ENCODE data around the gene COPS2. TPM values are rescaled to one million over a fixed set of nuclear protein-coding genes. Genes with fewer than 3 reads are reported as not detected.

Gene COPS2
- total and polyA plus RNA-seq, 10 donors: 21.0 to 58.4 (median 47.3) TPM

DNA sequence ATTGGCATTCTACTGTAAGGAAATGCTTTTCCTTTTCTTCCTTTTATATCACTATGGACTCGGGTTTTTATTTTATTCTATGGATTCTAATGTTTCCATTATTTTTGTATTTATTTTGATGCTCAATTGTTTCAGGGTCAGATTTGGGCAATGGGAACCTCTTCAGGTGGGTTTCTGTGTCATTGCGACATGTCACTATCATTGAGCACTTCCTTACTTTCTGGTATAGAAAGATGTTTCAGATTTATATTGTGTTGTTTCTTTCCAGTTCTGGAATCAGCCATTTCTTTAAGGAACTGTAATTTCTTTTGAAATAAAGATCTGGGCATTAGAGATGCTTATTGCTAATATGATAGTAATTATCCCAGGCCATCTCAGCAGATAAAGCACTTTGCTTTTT, 36.5 kb upstream of the COPS2 start:
- H3K4me3 ChIP-seq: no peak overlapping the region
- no peak for DNase-seq

GRCh38 chr15:49190586-49190985, 35.2 kb upstream of the COPS2 start:
- TF ChIP-seq, protein P1, sequence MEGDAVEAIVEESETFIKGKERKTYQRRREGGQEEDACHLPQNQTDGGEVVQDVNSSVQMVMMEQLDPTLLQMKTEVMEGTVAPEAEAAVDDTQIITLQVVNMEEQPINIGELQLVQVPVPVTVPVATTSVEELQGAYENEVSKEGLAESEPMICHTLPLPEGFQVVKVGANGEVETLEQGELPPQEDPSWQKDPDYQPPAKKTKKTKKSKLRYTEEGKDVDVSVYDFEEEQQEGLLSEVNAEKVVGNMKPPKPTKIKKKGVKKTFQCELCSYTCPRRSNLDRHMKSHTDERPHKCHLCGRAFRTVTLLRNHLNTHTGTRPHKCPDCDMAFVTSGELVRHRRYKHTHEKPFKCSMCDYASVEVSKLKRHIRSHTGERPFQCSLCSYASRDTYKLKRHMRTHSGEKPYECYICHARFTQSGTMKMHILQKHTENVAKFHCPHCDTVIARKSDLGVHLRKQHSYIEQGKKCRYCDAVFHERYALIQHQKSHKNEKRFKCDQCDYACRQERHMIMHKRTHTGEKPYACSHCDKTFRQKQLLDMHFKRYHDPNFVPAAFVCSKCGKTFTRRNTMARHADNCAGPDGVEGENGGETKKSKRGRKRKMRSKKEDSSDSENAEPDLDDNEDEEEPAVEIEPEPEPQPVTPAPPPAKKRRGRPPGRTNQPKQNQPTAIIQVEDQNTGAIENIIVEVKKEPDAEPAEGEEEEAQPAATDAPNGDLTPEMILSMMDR (IDR thresholded peaks at IDR 0.05 in 8 of 11, conservative IDR thresholded peaks at IDR 0.05 in 3 of 11): no peak
- no peak for TF ChIP-seq POLR2AphosphoS5 (IDR thresholded peaks at IDR 0.05)
- TF ChIP-seq POLR2A (IDR thresholded peaks at IDR 0.05): no peak
- H3K4me1 ChIP-seq: peaks cover 0 to 10% (median 0%) of the 10 kb centered on the region in 6 donors
- H3K36me3 ChIP-seq: no peaks in the 10 kb centered on the region
- intact Hi-C loops (cut with DNase I; ENCODE audit: low total_unique reads): no loop called here
- H3K27me3 ChIP-seq (replicated peaks in 1 of 7): no peaks in the 10 kb centered on the region
- peaks cover 0 to 2% (median 0%) of the 10 kb centered on the region in 8 donors for H3K9me3 ChIP-seq
- H3K27ac ChIP-seq: no peak overlapping the region
- no peak for DNase-seq
- H3K4me3 ChIP-seq: no peak overlapping the region
- 36 to 59% (median 53%) methylated on average over 2 of the region's 2 CpGs for WGBS, 5 donors

More for the DNA sequence above, 36.5 kb upstream of the COPS2 start:
- TF ChIP-seq, protein P1 (IDR thresholded peaks at IDR 0.05 in 8 of 11, conservative IDR thresholded peaks at IDR 0.05 in 3 of 11): no peak
- no peak for TF ChIP-seq POLR2AphosphoS5 (IDR thresholded peaks at IDR 0.05)
- no peak for TF ChIP-seq POLR2A (IDR thresholded peaks at IDR 0.05)
- no peaks in the 10 kb centered on the region for H3K36me3 ChIP-seq
- H3K9me3 ChIP-seq: no peaks in the 10 kb centered on the region
- H3K27ac ChIP-seq: no peak overlapping the region
- intact Hi-C loops (cut with DNase I; ENCODE audit: low total_unique reads): no loop called here
- peaks cover 0 to 10% (median 0%) of the 10 kb centered on the region in 6 donors for H3K4me1 ChIP-seq
- H3K27me3 ChIP-seq (replicated peaks in 1 of 7): no peaks in the 10 kb centered on the region
- 84 to 97% (median 95%) methylated on average over 2 of the region's 2 CpGs for WGBS, 5 donors

- WGBS, 5 donors: 80 to 90% (median 84%) methylated on average over 2 of the region's 2 CpGs
- no peak for TF ChIP-seq POLR2A (IDR thresholded peaks at IDR 0.05)
- TF ChIP-seq POLR2AphosphoS5 (IDR thresholded peaks at IDR 0.05): no peak
- TF ChIP-seq, protein P1 (IDR thresholded peaks at IDR 0.05 in 8 of 11, conservative IDR thresholded peaks at IDR 0.05 in 3 of 11): no peak
Observed at GRCh38 chr15:49189631-49190030, 34.2 kb upstream of the COPS2 start.

GRCh38 chr15:49188933-49189332, 33.5 kb upstream of the COPS2 start:
- no peak overlapping the region for H3K4me3 ChIP-seq
- no peak for DNase-seq
- H3K36me3 ChIP-seq: no peaks in the 10 kb centered on the region
- H3K9me3 ChIP-seq: peaks cover 0 to 2% (median 0%) of the 10 kb centered on the region in 8 donors
- WGBS, 5 donors: 86 to 91% (median 90%) methylated on average over 2 of the region's 2 CpGs
- intact Hi-C loops (cut with DNase I; ENCODE audit: low total_unique reads): no loop called here
- peaks cover 0 to 10% (median 0%) of the 10 kb centered on the region in 6 donors for H3K4me1 ChIP-seq
- H3K27ac ChIP-seq: no peak overlapping the region
- H3K27me3 ChIP-seq (replicated peaks in 1 of 7): no peaks in the 10 kb centered on the region
- TF ChIP-seq POLR2AphosphoS5 (IDR thresholded peaks at IDR 0.05): no peak
- no peak for TF ChIP-seq POLR2A (IDR thresholded peaks at IDR 0.05)
- TF ChIP-seq, protein P1 (IDR thresholded peaks at IDR 0.05 in 8 of 11, conservative IDR thresholded peaks at IDR 0.05 in 3 of 11): no peak

More at GRCh38 chr15:49189631-49190030, 34.2 kb upstream of the COPS2 start:
- Histone ChIP-seq H3K4me1 (peaks cover 0 to 10% (median 0%) of the 10 kb centered on the region in 6 donors), H3K27ac (no peak overlapping the region), H3K4me3 (no peak overlapping the region), H3K36me3 (no peaks in the 10 kb centered on the region), H3K27me3 (replicated peaks in 1 of 7) (no peaks in the 10 kb centered on the region), H3K9me3 (peaks cover 0 to 2% (median 0%) of the 10 kb centered on the region in 8 donors)
- DNase-seq: no peak
- intact Hi-C loops (cut with DNase I; ENCODE audit: low total_unique reads): no loop called here

All from spleen (tissue), 11 donors.